GM18907 (cell line): ENCODE measurements around the gene LIN37.
A peak's percentile ranks its signal among the peaks of the same experiment; 100 is the strongest.

Experiments
- ATAC-seq: cut with Tn5 transposase; IDR thresholded peaks from one replicate; pipeline ENCODE4 v1.9.1; 2021; ENCODE audit warnings: mild to moderate bottlenecking, moderate library complexity; ENCODE audit not compliant: unreplicated experiment

Gene LIN37, protein sequence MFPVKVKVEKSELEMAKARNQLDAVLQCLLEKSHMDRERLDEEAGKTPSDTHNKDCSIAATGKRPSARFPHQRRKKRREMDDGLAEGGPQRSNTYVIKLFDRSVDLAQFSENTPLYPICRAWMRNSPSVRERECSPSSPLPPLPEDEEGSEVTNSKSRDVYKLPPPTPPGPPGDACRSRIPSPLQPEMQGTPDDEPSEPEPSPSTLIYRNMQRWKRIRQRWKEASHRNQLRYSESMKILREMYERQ

DNA sequence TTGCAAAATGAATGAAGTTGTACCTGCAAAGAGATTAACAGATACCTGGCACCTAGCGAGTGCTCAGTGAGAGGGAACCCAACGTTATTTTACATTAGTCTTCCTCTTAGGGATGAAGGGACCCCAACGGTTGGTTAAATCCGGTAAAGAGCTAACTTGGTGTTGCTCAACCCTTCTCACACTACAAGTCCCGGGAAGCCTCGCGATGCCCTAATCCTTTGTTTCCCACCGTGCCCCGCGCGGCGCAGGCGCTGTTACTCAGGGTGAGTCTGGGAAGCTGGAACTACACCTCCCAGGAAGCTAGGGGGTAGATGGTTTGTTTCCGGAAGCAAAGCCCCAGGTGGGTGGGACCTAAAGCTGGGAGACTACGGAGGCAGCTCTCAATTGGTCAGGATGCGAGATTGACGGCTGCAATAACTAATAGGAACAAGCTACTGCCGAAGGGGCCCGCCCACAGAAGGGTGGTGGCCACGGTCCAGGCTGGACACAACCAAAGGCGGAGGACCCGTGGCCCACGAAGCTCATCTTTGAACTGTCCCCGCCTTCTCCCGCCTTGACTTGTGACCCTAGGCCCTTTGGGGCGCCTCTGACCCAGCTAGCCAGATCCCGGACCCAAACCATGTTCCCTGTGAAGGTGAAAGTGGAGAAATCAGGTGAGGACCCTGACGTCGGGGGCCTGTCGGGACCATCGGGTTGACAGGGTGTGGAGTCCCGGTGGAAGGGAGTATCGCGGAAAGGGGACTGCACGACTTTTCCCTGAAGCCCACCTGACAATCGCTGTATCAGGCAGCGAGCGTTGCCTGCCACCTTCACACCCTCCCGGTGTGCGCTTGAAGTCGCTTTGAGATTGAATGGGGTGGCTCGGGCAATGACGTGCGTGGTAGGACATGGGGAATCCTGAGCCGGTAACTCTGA is at the start of gene LIN37:
LIN37 (plus strand) TSS at position 471 of the 915 bp plus-strand sequence; CDS start at position 620, 149 bp downstream.
- ATAC-seq = peak; percentile 69

DNA sequence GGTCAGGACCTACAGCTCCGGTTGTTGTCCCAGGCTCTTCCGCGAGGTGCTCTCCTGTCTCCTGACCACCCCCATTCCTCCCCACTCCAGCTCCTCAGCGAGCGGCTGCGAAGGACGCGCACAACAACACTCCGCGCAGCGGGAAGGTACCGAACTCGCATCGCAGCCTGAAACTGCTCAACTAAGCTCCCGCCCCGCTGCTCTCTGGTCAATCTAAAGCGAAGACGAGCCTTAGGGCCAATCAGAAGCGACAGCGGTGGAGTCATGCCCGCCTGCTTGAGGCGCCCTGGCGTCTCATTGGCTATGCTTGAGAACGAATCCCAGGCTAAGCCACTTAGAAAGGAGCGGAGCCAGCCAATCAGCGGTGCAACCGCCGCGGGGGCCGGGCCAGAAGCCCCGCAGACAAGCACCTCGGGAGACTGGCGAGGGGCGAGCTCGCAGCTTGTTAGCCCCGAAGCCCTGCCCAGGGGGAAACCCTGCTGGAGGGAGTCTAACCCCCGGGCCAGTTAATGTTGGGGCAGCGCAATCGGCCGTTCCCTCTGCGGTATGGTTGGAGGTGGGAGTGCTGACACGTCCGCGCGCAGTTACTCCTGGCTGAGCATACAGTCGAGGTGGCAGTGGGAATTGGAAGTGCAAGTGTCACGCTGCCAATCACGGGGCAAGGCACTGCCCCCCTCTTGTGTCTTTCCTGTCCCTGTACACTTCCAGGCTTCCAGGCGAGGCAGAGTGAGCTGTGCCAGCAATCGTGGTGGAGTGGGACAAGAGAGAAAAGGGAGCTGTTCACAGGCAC is 46.0 kb upstream of the LIN37 start:
- ATAC-seq = peak; percentile 92

- no peak for ATAC-seq
Observed at GRCh38 chr19:35703343-35703742, 45.0 kb upstream of the LIN37 start.

DNA sequence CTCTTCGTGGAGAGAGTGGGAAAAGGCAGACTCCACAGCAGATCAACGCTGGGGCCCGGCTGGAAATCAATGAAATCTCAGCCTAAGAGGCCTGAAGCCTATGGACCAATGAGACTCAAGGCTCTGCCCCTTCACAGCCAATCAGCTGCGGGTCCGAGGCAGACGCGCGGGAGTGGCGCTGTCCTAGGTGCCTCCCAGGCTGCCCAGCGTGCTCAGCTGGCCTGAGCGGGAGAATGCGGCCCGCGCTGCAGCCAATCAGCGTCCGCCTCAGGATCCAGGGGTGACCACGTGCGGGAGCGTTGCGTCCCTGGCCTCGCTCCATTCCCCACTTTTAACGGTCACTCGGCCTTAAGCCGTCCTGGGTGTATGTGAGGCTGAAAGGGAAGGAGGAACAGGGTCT is 44.2 kb upstream of the LIN37 start, which contains the start of gene ZBTB32:
ZBTB32 (plus strand) TSS at position 341 of the 400 bp plus-strand sequence. CDS start 10,069 bp downstream, outside the sequence.
- ATAC-seq = no peak

DNA sequence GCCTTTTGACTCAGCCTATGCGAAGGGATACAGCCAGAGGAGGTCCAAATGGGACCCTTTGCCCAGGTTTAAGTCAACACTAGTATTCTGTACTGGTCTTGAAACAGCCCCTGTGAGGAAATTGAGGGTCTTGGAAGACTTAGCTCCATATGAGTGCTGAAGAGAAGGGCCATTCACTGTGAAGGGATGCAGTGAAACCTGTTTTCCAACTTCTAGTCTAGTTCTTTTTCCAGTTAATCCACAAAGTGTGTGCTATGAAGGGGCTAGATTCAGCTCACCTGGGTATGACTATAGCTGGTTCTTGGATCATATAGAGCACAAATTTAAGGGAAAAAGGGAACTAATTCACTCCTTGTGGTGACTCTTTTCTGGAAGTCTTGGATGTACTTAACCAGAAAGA is 40.0 kb upstream of the LIN37 start:
- no peak for ATAC-seq

DNA sequence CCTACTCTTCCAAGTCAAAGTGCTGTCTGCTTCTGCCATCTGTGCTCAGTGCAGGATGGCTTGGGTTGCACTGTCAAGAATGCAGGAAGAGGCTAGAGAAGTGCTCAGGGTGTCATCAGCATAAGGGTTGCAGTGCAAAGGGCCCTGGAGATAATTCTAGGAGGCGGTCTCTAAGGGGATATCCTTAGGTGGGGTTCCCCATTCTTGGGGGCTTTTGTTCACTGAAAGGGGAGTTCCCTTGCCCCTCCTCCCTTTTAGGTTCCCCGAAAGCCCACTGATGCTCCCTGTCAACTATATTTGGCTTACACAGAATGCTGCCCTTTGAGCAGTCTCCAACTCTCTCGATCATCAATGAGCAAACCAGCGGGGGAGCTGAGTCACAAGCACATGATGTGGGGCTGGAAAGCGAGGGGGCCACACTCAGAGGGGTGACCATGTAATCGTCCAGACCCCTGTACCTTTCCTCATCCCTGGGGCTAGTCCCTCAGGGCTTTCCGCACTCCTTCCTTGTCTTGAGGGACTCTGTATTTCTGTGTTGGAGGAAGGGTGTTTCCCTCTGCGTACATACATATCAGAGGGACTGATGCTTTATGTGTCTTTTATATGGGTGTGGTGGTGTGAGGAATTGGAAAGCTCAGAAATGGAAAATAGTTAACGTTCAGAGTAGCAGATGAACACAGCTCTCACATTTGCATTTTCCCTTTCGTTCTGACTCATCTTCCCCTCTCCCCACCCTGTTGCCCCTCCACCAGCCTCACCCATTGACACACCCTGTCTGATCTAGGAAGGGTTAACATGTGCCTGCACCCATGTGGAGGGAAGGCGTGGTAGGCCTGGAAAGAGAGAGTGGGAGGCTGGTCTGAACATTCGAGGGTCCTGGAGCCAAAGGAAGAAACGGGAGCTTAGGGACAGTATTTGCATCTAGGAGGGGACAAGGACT is 37.3 kb upstream of the LIN37 start:
- ATAC-seq = peak; percentile 35

GRCh38 chr19:35712567-35713505 is 35.5 kb upstream of the LIN37 start:
- no peak for ATAC-seq

DNA sequence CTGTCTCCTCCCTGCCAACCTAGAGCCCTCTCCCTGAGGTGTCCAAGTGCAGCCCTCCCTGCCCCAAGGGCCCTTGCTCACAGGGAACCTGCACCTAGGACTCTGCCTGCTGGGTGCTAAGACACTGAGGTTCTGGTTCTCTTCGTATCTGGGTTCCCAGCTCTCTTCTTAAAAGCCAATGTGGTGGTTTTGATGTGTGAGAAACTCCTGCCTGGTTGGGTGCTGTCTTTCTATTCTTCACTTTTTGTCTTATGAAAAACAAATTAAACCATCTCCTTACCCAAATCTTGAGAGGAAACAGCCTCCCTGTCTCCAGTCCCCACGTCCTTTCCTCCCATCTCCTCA is 34.9 kb upstream of the LIN37 start:
- ATAC-seq = no peak

GRCh38 chr19:35713904-35714495 is 34.4 kb upstream of the LIN37 start:
- no peak for ATAC-seq

- ATAC-seq = no peak
Observed at GRCh38 chr19:35714601-35715354, 33.6 kb upstream of the LIN37 start.

- ATAC-seq = no peak
Observed at GRCh38 chr19:35715355-35715809, 33.0 kb upstream of the LIN37 start.

DNA sequence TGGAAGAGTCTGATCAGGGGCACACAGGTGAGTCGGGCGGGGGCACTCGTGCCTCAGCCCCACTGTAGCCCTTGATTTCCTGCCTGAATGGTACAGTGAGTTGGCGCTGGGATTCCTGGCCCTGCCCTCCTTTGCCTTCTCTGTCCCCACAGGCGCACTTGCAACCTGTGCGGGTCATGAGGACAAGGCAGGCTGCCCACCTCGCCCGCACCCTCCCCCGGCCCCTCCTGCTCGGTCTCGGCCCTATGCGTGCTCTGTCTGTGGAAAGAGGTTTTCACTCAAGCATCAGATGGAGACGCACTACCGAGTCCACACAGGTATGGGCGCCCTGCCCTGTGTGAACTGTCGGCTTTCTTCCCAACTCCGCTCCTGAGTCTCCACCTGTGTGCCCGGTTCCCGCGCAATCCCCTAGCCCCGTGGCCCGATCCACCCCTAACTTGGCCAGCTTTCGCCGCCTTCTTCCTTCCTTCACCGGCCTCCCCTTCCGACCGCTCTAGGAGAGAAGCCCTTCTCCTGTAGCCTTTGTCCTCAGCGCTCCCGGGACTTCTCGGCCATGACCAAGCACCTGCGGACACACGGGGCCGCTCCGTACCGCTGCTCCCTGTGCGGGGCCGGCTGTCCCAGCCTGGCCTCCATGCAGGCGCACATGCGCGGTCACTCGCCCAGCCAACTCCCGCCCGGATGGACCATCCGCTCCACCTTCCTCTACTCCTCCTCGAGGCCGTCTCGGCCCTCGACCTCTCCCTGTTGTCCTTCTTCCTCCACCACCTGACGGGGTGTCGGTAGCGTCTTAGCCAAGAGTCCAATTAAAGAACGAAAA is 32.2 kb upstream of the LIN37 start:
- peak; percentile 2 for ATAC-seq

- peak; percentile 63 for ATAC-seq
Observed at GRCh38 chr19:35716801-35717664, 31.3 kb upstream of the LIN37 start.

GRCh38 chr19:35717665-35718344 is 30.6 kb upstream of the LIN37 start, which contains the start of gene KMT2B:
TSS of gene KMT2B (plus strand) at chr19:35718003. CDS start at chr19:35718019, 16 bp downstream.
- ATAC-seq = no peak

GRCh38 chr19:35718345-35719041 is 29.9 kb upstream of the LIN37 start:
- peak; percentile 9 for ATAC-seq
